ENCODE results near the gene TFRC.

Gene TFRC

DNA sequence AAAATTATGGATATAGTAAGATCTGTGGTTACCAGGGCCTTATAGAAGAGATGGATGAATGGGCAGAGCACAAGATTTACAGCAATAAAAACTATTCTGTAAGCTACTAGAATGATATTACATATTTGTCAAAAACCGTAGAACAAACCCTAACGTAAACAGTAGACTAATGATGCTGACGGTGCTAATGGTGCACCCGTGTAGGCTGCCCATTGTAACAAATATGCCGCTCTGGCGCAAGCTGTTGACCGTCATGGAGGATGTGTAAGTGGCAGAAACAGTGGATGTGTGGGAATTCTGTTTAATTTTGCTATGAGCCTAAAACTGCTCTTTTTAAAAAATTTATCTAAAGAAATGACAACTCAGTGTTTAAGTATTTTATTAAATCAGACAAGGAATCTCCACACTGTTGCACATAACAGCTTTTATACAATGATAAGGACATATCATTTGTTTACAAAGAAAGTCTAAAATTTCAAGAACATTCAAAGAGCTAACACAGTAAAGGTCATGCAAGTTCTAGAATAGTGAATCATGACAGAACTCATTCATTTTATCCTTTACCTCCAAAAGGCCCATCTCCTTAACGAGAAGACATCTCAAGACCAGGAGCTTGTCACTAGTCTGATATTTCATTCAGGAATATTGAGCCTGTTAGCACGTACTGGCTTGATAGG is 32.8 kb downstream of the TFRC start:
- no peak overlapping the region for H3K18ac ChIP-seq (ENCODE audit: low read depth in 1 of 2, low read length in 2 of 2)
- no peak overlapping the region for H3K9ac ChIP-seq (ENCODE audit: low read length)
- no peaks in the 10 kb centered on the region for H3K4me1 ChIP-seq (ENCODE audit: control insufficient read depth, insufficient read depth, low read depth, low read length)
- no peak overlapping the region for H3K4me3 ChIP-seq (ENCODE audit: insufficient read depth in 1 of 2, low read depth in 1 of 2, low read length in 2 of 2)
- H2BK5ac ChIP-seq (ENCODE audit: low read depth, low read length, poor library complexity, severe bottlenecking): no peak overlapping the region
- no peak overlapping the region for H2AK5ac ChIP-seq (ENCODE audit: low read length, severe bottlenecking)
- H2BK15ac ChIP-seq (ENCODE audit: low read depth, poor library complexity, severe bottlenecking): no peak overlapping the region
- peaks cover 20 to 54% of the 10 kb centered on the region in 2 experiments for H3K36me3 ChIP-seq (ENCODE audit: control insufficient read depth in 1 of 2, insufficient read depth in 2 of 2, low read depth in 1 of 2, low read length in 2 of 2)
- H3K4me2 ChIP-seq (ENCODE audit: low read length, poor library complexity, severe bottlenecking): no peak overlapping the region
- 91% methylated on average over 9 of the region's 9 CpGs for WGBS
- no peaks in the 10 kb centered on the region for H3K79me1 ChIP-seq (replicated peaks; ENCODE audit: low read length, poor library complexity, severe bottlenecking)
- no peak overlapping the region for H3K27ac ChIP-seq (ENCODE audit: low read length, poor library complexity, severe bottlenecking)
- H3K27me3 ChIP-seq (ENCODE audit: control insufficient read depth in 1 of 2, insufficient read depth in 1 of 2, low read length in 2 of 2): no peaks in the 10 kb centered on the region
- no peaks in the 10 kb centered on the region for H3K9me3 ChIP-seq (ENCODE audit: control insufficient read depth, low read length)
- no peak for DNase-seq
- H2AFZ ChIP-seq (ENCODE audit: low read depth, low read length): no peak overlapping the region
- no peak overlapping the region for H2BK12ac ChIP-seq (ENCODE audit: low read length in 2 of 2)
- H3K4ac ChIP-seq (ENCODE audit: low read depth in 1 of 2, low read length in 2 of 2): no peak overlapping the region
- no peak overlapping the region for H4K91ac ChIP-seq (ENCODE audit: low read length)
- H4K8ac ChIP-seq (ENCODE audit: low read length): no peak overlapping the region
- H2BK120ac ChIP-seq (ENCODE audit: low read depth, low read length): no peak overlapping the region
- H3K23ac ChIP-seq (ENCODE audit: low read length in 2 of 2): no peak overlapping the region
- no peak overlapping the region for H3K14ac ChIP-seq (ENCODE audit: low read length in 2 of 2)

- Histone ChIP-seq H3K27me3 (ENCODE audit: control insufficient read depth in 1 of 2, insufficient read depth in 1 of 2, low read length in 2 of 2) (no peaks in the 10 kb centered on the region), H2BK120ac (ENCODE audit: low read depth, low read length) (no peak overlapping the region), H3K36me3 (ENCODE audit: control insufficient read depth in 1 of 2, insufficient read depth in 2 of 2, low read depth in 1 of 2, low read length in 2 of 2) (peaks cover 12 to 39% of the 10 kb centered on the region in 2 experiments), H3K9ac (ENCODE audit: low read length) (no peak overlapping the region), H3K4me3 (ENCODE audit: insufficient read depth in 1 of 2, low read depth in 1 of 2, low read length in 2 of 2) (no peak overlapping the region), H2AK5ac (ENCODE audit: low read length, severe bottlenecking) (no peak overlapping the region), H4K91ac (ENCODE audit: low read length) (no peak overlapping the region), H2BK12ac (ENCODE audit: low read length in 2 of 2) (no peak overlapping the region), H3K23ac (ENCODE audit: low read length in 2 of 2) (no peak overlapping the region), H3K9me3 (ENCODE audit: control insufficient read depth, low read length) (no peaks in the 10 kb centered on the region), H3K18ac (ENCODE audit: low read depth in 1 of 2, low read length in 2 of 2) (no peak overlapping the region), H4K8ac (ENCODE audit: low read length) (no peak overlapping the region), H3K4me1 (ENCODE audit: control insufficient read depth, insufficient read depth, low read depth, low read length) (no peaks in the 10 kb centered on the region), H2BK5ac (ENCODE audit: low read depth, low read length, poor library complexity, severe bottlenecking) (no peak overlapping the region), H3K79me1 (replicated peaks; ENCODE audit: low read length, poor library complexity, severe bottlenecking) (no peaks in the 10 kb centered on the region), H3K14ac (ENCODE audit: low read length in 2 of 2) (peak overlapping the region in 1 of 2 experiments; percentile 83), H2AFZ (ENCODE audit: low read depth, low read length) (no peak overlapping the region), H2BK15ac (ENCODE audit: low read depth, poor library complexity, severe bottlenecking) (no peak overlapping the region), H3K27ac (ENCODE audit: low read length, poor library complexity, severe bottlenecking) (no peak overlapping the region), H3K4ac (ENCODE audit: low read depth in 1 of 2, low read length in 2 of 2) (no peak overlapping the region), H3K4me2 (ENCODE audit: low read length, poor library complexity, severe bottlenecking) (no peak overlapping the region)
- no peak for DNase-seq
- WGBS: 97% methylated on average over 10 of the region's 11 CpGs
These were observed 34.4 kb downstream of the TFRC start for GRCh38 chr3:196047391-196048030.

DNA sequence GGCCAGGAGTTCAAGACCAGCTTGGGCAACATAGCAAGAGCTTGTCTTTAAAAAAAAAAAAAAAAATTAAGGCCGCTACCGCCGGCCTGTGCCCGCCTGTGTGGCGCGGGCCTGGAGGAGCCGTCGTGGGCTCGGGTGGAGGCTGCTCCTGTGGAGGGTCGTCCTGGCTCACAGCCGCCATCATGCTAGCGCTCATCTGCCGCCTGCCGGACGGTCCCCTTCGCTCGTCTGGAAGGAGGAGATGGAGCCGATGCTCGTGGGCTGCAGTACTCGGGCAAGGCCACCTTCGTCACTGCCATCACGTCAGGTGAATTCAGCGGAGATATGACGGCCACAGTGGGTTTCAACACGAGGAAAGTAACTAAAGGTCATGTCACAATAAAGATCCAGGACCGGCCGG is 37.4 kb downstream of the TFRC start:
- Histone ChIP-seq H3K4me3 (ENCODE audit: insufficient read depth in 1 of 2, low read depth in 1 of 2, low read length in 2 of 2) (no peak overlapping the region), H2BK120ac (ENCODE audit: low read depth, low read length) (no peak overlapping the region), H2BK12ac (ENCODE audit: low read length in 2 of 2) (no peak overlapping the region), H2AK5ac (ENCODE audit: low read length, severe bottlenecking) (no peak overlapping the region), H2BK5ac (ENCODE audit: low read depth, low read length, poor library complexity, severe bottlenecking) (no peak overlapping the region), H3K14ac (ENCODE audit: low read length in 2 of 2) (no peak overlapping the region), H3K9ac (ENCODE audit: low read length) (no peak overlapping the region), H2BK15ac (ENCODE audit: low read depth, poor library complexity, severe bottlenecking) (no peak overlapping the region), H3K23ac (ENCODE audit: low read length in 2 of 2) (no peak overlapping the region), H2AFZ (ENCODE audit: low read depth, low read length) (no peak overlapping the region), H3K27me3 (ENCODE audit: control insufficient read depth in 1 of 2, insufficient read depth in 1 of 2, low read length in 2 of 2) (no peaks in the 10 kb centered on the region), H3K36me3 (ENCODE audit: control insufficient read depth in 1 of 2, insufficient read depth in 2 of 2, low read depth in 1 of 2, low read length in 2 of 2) (peaks cover 8 to 11% of the 10 kb centered on the region in 2 experiments), H3K4ac (ENCODE audit: low read depth in 1 of 2, low read length in 2 of 2) (no peak overlapping the region), H3K79me1 (replicated peaks; ENCODE audit: low read length, poor library complexity, severe bottlenecking) (no peaks in the 10 kb centered on the region), H4K91ac (ENCODE audit: low read length) (no peak overlapping the region), H3K4me1 (ENCODE audit: control insufficient read depth, insufficient read depth, low read depth, low read length) (no peaks in the 10 kb centered on the region), H3K27ac (ENCODE audit: low read length, poor library complexity, severe bottlenecking) (no peak overlapping the region), H4K8ac (ENCODE audit: low read length) (no peak overlapping the region), H3K18ac (ENCODE audit: low read depth in 1 of 2, low read length in 2 of 2) (no peak overlapping the region), H3K4me2 (ENCODE audit: low read length, poor library complexity, severe bottlenecking) (no peak overlapping the region), H3K9me3 (ENCODE audit: control insufficient read depth, low read length) (peaks cover 8% of the 10 kb centered on the region)
- no peak for DNase-seq
- WGBS: 98% methylated on average over 27 of the region's 27 CpGs

GRCh38 chr3:196042673-196043072 is 39.2 kb downstream of the TFRC start:
- no peak overlapping the region for H2AFZ ChIP-seq (ENCODE audit: low read depth, low read length)
- no peak overlapping the region for H2BK12ac ChIP-seq (ENCODE audit: low read length in 2 of 2)
- no peak overlapping the region for H2BK120ac ChIP-seq (ENCODE audit: low read depth, low read length)
- no peaks in the 10 kb centered on the region for H3K27me3 ChIP-seq (ENCODE audit: control insufficient read depth in 1 of 2, insufficient read depth in 1 of 2, low read length in 2 of 2)
- no peak overlapping the region for H3K23ac ChIP-seq (ENCODE audit: low read length in 2 of 2)
- H3K4me2 ChIP-seq (ENCODE audit: low read length, poor library complexity, severe bottlenecking): no peak overlapping the region
- H3K4me1 ChIP-seq (ENCODE audit: control insufficient read depth, insufficient read depth, low read depth, low read length): no peaks in the 10 kb centered on the region
- no peak overlapping the region for H2AK5ac ChIP-seq (ENCODE audit: low read length, severe bottlenecking)
- H3K9ac ChIP-seq (ENCODE audit: low read length): no peak overlapping the region
- H2BK5ac ChIP-seq (ENCODE audit: low read depth, low read length, poor library complexity, severe bottlenecking): no peak overlapping the region
- H2BK15ac ChIP-seq (ENCODE audit: low read depth, poor library complexity, severe bottlenecking): no peak overlapping the region
- H3K9me3 ChIP-seq (ENCODE audit: control insufficient read depth, low read length): peaks cover 8% of the 10 kb centered on the region
- no peak overlapping the region for H4K8ac ChIP-seq (ENCODE audit: low read length)
- no peak overlapping the region for H4K91ac ChIP-seq (ENCODE audit: low read length)
- no peak overlapping the region for H3K4ac ChIP-seq (ENCODE audit: low read depth in 1 of 2, low read length in 2 of 2)
- no peak for DNase-seq
- WGBS: 93% methylated on average over 3 of the region's 6 CpGs
- no peak overlapping the region for H3K27ac ChIP-seq (ENCODE audit: low read length, poor library complexity, severe bottlenecking)
- no peak overlapping the region for H3K14ac ChIP-seq (ENCODE audit: low read length in 2 of 2)
- no peak overlapping the region for H3K4me3 ChIP-seq (ENCODE audit: insufficient read depth in 1 of 2, low read depth in 1 of 2, low read length in 2 of 2)
- H3K36me3 ChIP-seq (ENCODE audit: control insufficient read depth in 1 of 2, insufficient read depth in 2 of 2, low read depth in 1 of 2, low read length in 2 of 2): peaks cover 0 to 3% of the 10 kb centered on the region in 2 experiments
- H3K79me1 ChIP-seq (replicated peaks; ENCODE audit: low read length, poor library complexity, severe bottlenecking): no peaks in the 10 kb centered on the region
- no peak overlapping the region for H3K18ac ChIP-seq (ENCODE audit: low read depth in 1 of 2, low read length in 2 of 2)

Measured in mesenchymal stem cell (in vitro differentiated cells and primary cell).